ENCODE data around the gene THSD1.
"Not testable (repeated sequence)": the region's sequence is repeated elsewhere in the genome, so short reads cannot be mapped to it uniquely, and the experiment has no call there.

Gene THSD1

DNA sequence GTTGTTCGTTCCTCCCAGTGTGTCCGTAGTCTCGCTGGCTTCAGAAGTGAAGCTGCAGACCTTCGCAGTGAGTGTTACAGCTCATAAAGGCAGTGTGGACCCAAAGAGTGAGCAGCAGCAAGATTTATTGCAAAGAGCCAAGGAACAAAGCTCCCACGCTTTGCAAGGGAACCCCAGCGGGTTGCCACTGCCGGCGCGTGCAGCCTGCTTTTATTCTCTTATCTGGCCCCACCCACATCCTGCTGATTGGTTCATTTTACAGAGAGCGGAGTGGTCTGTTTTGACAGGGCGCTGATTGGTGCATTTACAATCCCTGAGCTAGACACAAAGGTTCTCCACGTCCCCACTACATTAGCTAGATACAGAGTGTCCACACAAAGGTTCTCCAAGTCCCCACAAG, 1.5 kb upstream of the THSD1 start:
- DNase-seq, result not testable (repeated sequence)

DNA sequence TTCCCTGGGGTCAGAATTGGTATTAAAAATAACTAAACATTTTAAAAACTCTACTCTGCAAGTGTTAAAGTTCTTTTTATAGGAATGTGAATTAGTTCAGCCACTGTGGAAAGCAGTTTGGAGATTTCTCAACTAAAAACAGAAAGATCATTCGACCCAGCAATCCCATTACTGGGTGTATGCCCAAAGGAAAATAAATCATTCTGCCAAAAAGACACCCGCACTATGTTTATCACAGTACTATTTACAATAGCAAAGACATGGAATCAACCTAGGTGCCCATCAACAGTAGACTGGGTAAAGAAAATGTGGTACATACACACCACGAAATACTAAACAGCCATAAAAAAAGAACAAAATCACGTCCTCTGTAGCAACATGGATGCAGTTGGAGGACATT, 657 bp upstream of the THSD1 start:
- no peak for DNase-seq

DNA sequence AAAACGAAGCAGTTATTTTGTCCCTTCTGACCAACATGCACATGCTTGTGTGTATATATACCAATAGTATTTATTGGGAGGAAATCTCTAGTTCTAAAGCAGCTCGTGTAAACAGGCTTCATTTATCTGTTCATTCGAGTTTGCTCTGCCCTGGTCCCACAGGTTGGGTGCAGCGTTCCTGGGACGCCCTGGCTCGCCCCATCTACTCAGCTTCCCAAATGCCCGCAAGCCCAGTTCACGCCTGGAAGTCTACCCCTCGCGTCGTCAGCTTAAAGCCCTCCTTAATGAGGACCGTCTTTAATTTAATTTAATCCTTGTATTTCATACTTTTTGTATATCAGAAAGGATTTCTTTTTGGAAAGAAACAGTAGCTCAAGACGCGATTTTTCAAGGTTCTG, 604 bp downstream of the THSD1 start:
- DNase-seq, result no peak

DNA sequence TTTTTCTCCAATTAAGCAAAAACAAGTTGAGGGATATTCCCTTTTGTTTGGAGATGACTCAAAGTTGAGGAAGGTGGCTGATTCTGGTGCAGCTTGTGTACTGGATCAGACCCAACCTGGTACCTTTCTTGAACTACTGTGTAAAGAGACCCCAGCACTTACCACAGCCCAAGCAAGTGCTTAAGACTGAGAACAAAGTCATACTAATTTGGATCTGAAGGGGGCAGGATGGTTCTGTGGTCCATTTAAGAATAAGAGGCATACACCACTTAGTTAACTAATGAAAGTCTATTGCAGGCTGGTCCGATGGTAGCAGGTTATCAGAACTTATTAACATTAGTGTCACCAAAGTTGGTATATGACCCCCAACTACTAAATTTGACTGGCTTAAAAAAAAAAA, 6.3 kb downstream of the THSD1 start:
- DNase-seq, result no peak

DNA sequence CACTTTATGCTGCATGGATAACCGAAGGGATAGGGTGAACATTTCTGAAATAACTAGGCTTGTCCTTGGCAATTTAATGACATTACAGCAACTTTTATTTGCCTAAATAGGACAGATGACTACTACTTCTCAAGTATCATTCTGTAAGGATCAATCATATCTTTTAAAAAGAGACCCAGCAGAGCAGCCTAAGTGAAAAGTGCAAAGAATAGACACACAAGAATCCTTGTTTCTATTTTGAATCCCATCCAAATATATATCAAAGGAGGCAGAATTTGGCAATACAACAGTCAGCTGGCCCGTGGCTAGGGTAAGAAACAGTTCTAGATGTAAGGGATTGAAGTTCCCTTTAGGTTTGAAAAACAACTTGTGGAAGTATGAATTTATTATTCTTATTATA, 6.9 kb downstream of the THSD1 start:
- no peak for DNase-seq

DNA sequence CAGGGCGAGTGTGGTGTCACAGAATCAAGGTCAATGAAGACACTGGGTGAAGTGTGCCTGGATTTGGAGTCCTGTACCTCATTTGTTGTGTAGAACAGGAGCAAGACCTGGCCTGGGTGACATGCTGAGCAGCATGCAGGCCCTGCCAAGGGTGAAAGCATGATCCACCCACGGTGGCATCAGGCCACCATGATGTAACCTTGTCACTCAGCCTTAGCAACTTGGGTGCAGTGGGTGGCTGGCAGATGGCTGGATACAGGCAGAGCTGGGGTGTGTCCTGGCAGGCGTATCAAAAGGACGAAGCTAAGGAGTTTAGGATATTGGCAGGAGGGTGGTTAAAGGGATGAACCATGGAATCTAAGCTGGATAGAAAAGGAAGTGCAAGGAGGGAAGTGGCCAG, 10.3 kb downstream of the THSD1 start:
- no peak for DNase-seq

DNA sequence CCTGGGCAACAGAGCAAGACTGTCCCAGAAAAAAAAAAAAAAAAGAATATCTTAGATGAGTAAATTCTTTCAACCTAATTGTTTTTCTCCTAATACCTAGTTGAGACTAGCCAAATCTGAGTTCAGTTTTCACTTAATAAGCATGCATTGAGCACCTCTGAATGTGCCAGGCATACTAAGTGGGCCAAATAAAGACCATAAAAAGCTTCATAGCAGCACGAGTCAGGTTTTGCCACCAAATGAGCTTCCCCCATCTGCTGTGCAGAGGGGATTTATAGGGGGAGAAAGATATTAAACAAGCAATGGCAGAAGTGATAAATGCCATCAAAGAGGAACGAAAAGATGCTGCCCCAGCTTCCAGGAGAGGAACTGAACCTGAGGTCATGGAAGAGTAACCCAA, 11.4 kb downstream of the THSD1 start:
- no peak for DNase-seq

DNA sequence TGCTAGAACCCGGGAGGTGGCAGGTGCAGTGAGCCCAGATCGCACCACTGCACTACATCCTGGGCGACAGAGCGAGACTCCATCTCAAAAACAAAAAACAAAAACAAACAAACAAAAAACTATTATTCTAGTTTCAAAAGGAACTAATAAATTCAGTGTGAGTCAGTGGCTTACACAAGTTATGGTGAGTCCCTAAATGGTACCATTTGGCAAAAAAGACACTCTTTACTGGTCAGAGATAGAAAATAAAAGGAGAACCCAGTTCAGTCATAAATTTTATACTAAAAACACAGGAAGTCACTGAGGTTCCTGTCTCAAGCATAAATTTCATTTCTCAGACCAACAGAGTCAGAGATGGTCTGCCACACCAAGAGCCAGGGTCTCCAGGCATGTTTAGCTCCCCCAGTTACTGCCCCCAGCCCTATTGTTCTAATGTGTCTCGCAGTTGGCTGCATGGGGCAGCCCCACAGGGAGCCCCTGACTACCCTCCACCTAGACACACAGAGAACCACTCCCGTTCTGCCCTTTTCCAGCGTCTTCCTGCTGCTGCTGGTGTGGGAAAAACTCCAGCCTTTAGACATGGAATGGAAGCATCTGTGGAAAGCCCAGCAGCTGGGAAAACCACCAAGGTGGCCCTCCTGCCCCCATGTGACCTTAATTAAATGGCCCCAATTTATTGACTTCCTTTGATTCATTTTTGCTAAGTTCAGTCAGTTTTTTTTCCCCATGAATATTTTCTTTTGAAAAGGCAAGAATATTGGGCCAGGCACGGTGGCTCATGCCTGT, 12.2 kb downstream of the THSD1 start:
- no peak for DNase-seq

DNA sequence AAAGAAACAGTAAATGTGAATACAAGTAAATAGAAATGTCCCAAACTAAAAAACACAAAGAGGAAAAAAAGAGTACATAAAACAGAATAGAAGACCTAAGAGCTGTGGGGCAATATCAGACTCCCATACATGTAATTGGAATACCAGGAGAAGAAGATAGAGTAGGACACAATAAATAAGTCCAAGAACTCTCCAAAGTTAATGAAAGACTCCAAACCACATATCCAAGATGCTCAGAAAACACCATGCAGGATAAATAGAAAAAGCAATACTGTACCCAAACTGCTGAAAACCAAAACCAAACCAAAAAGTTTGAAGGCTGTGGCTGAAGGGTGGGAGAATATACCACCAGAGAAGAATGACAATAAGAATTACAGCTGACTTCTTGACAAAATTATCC, 18.3 kb downstream of the THSD1 start:
- no peak for DNase-seq

DNA sequence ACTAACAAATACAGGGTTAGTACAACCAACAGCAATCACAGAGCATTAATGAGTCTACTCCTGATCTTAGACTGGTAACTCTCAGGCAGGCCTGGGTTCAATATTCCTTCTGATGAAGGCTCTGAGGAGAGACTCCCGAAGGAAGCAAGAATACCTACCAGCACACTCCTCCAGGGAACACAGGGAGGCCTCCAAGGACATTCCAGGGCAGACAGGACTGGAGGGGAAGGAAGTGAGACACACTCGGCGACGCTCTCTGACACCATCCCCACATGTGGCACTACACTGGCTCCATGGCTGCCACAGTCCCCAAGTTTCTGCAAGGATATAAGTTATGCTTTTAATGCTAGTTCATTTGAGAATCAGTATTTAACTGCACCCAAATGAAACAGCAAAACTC, 20.1 kb downstream of the THSD1 start:
- no peak for DNase-seq

DNA sequence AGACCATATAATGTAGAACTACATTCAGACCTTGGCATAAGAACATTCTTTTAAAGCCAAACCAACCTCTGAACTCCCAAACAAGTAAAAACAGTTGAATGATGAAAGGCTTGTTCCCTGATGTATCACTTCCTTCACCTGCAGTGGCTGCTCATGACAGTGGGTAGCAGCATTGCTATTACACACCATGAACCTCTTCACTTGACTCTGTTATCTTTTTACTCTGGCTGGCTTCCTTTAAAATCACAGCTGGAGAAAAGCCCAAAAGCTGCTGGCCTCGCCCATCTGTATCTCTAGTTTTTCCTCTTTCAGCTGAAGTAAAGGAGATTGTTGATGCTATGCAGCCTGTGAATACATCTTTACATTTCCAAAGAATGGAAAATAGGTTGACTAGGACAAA, 22.6 kb downstream of the THSD1 start:
- DNase-seq, result no peak

DNA sequence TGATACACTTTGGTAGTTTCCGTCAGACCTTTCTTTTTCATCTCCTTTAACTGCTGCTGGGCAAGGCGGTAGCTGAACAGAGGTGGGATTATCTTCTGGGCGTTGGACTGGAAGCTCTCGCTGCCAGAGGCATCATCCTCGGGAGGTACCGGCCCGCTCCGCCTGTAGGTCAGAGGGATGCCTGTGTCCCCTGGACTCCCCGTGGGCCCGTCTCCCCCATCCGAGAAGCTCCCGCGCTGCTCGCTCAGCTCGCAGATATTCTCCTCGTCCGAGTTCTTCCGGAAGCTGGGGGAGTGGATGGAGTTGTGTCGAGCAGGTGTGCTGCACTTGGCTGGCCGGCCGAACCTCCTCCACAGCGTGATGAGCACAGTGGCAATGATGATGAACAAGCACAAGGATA, 27.7 kb downstream of the THSD1 start:
- no peak for DNase-seq

DNA sequence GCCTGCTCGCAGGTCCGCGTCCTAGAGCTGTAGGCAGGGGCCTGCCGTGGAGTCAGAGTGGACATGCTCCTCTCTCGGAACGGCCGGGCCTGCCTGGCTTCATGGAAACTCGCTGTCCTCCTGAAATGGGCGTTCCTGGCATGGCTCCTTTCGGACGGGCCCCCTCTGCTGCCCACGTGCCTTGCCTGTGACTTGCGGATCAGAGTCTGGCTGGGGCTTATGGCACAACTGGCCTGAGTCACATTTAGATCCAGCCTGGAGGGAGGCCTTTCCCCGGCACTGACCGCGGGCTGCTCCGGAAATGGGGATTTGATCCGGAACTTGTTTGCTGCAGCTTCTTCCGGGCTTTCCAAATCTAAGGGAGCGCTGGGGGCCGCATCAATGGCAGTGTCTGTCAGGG, 28.1 kb downstream of the THSD1 start:
- no peak for DNase-seq

DNA sequence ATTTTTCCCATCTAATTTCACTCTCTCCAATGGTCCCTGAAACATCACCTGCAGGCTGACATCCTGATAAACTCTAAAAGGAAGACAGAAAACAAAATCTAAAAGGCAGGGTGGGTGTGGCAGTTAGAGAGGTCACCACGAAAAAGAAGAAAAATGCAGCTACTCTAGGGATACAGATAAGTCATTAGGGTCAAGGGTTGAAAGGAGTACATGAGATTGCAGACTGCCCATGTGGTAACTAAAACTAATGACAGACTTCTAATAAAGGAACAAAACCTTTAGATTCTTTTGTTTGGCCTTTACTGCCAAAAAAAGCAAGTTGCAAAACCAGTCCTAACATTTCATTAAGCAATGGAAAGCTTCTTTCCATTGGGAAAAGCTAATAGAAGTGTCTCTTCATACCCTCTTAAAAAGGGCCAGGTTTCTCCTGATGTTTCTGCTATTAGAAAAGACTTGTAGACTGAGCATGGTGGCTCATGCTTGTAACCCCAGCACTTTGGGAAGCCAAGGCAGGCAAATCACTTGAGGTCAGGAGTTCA, 31.0 kb downstream of the THSD1 start:
- DNase-seq, result no peak

DNA sequence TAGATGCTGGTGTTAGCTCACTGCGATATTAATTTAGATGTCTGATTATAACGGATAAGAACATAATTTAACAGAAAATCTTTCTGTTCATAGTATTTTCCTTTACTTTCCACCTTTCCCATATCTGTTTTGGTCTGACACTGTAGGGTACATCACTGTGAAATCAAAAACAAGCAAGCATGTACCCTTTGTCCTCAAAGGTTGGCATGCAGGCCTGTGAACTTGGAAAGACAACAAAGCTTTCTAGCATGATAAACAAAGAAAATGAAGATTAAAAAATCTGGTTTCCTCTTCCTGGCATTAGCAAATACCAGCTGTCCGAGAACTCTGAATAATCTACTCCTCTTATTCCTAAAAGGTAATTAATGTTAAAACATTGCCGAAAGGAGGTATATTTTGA, 31.6 kb downstream of the THSD1 start:
- no peak for DNase-seq

DNA sequence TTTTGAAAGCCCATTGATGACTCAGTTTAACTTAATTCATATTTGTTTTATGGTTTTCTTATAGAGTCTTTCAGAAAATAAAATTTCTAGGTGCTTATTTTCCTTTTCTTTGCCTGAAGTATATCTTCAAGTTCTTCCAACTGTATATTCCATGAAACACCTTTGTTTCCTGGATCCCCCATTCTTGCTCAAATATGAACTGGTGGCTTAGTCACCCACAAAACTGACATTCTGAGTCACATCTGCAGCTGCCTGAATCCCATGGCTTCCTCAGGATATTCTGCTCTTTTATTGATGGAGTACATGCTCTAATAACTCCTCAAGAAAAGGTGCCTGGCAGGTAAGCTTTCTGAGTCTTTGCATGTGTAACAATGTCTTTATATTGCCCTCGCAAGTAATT, 32.7 kb downstream of the THSD1 start:
- not testable (repeated sequence) for DNase-seq

DNA sequence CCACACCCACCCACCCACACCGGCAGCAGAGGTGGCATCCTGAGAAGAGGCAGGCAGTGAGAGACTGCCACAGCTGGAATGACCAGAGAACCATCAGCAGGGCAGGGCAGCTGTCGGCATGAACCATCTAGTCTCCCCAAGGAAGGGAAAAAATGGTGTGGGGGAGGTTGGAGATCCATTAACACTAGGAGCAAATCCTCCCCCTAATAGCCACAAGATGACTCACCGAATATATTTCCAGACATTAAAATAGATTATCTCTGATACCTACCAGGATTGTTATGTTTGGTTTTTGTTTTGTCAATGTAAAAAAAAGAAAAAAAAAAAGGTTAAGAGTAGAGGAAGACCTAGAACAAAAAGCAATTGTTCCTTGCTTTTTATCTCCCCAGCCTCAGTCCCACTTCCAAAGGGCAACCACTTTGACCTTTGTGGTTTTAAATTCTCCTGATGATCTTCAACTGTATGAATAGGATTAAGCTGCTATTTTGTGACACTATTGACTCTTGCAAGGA, 34.2 kb downstream of the THSD1 start:
- DNase-seq, result no peak

DNA sequence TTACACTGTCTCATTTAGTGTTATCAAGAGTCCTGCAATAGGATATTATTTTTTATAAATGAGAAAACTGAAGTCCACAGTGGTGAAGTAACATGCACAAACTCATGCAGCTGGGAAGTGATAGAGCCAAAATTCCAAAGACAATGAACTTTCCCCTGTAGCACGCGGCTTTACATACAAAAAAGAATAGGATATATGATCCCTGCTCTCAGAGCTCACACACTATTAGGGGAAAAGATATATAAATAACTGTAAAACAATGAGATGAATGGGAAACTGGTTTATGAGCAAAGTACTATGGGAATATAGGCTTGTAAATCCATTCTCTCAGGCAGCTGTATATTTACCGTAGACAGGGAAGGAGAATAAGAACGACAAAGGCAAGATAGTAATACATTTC, 39.7 kb downstream of the THSD1 start:
- no peak for DNase-seq

DNA sequence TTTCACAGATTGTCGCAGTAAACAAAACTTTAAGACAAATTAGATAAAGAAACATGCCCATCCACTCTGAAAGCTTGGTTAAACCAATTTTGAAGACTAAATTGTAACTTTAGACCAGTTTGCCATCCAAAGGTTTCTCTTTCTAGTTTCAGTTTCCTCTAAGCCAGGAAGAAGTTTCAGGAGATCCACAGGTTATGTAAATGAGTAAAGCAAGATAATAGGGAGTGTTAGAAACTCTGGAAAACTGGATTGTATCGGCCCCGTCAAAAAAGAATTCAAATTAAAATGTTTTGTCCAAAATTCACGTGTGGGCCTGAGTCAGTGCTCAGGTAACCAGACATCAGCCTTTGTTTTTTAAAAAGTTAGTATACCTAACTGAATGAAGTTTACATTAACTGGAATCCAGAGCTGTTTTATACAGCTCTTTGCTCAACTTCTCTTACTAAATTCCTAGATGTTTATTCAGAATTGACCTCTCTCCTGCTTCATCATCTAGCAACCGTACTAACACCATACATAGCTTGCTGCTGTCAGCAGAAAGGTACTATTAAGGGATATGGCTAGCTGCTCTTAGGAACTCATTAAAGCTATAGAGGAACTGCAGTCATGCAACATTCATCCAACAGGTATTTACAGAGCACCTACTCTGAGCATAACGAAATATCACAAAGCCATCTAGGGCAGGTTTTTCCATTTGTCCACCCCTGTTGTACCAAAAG, 43.6 kb downstream of the THSD1 start:
- not testable (repeated sequence) for DNase-seq

DNA sequence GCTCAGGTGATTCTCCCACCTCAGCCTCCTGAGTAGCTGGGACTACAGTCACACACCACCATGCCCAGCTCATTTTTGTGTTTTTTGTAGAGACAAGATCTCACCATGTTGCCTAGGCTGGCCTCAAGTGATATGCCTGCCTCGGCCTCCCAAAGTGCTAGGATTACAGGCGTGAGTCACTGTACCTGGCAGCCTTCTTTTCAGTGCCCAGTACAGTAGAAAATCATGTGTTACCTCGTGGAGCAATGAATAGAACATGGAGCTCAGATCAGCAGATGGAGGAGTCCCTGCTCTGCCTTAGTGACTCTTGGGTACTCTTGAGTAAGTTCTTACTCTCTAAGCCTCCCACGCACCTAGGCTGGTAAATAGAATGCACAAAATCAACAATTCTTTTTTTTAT, 44.7 kb downstream of the THSD1 start:
- no peak for DNase-seq

DNA sequence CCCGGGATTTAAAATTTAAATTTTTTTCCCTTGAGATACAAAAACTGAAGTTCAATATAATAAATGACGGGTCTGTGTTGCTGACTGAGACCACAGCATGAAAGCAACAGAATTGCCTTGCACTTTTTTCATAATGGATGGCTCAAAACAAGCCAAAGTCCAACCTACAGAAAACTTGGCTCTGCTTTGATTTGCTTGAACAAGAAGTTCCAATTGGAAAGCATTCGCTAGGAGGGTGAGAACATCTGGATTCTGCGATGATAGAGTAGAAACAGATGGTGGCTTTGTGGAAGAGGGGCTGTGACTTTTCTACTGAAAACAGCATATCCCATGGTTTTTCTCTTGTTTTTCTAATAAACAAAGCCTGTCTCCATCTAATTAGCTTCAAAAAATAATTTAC, 46.4 kb downstream of the THSD1 start:
- no peak for DNase-seq

DNA sequence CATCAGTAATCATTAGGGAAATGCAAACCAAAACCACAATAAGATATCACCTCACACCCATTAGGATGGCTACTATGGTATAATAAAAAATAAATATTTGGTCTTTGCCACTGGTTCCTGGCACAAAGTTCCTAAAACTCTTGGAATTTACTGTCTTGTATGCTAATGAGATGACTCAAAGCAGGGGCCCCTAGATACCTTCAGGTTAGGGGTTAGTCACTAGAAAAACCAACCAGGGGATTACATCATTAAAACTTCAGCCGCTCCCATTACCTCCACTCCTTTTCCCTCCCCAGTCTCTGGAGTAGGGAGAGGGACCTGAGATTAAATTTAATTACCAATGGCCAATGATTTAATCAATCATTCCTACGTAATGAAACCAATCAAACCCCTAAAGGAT, 49.6 kb downstream of the THSD1 start:
- DNase-seq, result no peak

DNA sequence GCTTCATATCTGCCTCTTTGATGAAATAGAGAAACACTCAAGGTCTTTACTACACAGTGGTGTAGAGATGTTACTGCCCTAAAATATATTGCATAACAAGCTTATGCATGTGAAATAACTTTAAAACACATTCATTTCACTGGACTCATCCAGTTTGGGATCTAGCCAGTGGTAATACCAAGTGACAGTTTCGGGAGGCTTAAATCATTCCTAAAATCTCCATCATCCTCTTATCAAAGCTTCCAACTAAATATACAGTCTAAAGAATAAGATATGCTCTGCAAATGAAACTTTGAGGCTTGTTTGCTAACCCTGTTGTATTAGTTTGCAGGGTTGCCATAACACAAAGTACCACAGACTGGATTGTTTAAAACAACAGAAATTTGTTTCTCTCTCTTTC, 52.8 kb downstream of the THSD1 start:
- DNase-seq, result no peak
